GDM1 (cell line): ENCODE data around the gene PLBD2.

Experiments used
- DNase-seq: peaks from one replicate; lab custom pipeline; 2025; lab: John Stamatoyannopoulos, UW

PLBD2 gene

DNA sequence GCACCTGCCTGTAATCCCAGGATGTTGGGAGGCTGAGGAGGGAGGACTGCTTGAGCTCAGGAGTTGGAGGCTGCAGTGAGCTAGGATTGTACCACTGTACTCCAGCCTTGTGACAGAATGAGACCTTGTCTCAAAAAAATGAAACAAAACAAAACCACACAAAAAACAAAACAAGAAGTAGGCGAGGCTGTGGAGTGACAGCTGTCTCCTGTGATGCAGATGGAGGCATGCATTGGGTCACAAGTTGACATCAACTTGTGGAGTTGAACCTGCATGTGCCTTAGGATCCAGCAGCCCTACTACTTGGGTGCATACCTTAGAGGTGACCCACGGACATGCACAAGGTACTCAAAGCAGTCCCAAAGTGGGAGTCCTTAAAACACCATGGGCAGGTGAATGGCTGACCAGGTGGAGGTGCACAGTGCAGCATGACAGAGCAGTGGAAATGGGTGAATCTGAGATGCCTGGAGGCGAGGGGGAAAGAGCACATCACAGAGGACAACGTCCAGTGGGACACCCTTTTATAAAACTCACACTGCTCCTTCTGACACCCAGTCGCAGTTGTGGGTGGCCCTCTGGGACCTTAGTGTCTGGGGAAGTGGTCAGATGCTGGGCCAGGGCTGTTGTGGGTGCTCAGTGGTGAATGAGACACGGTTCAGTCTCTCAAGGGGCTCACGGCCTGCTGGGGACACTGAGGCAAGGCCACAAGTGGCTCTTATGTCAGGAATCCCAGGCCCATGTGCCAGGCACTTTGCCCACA is 12.7 kb downstream of the PLBD2 start:
- no peak for DNase-seq

DNA sequence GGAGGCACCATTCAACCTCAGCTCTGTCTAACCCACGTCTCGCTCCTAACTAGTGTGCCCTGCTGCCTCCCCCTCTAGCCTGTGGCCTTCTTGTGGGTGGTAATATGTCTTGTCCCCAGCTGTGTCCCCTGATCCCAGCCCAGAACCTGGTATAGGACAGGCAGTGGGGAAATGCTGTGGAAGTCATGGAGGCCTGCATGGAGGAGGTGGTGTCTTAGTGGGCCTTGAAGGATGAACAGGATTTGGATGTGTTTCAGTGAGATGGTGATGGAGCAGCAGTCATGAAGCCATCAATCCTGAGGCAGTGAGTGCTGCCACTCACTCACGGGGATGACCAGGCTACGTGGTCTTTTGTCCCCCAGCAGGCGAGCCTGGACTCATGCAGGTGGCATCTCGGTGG is 13.4 kb downstream of the PLBD2 start:
- no peak for DNase-seq

DNA sequence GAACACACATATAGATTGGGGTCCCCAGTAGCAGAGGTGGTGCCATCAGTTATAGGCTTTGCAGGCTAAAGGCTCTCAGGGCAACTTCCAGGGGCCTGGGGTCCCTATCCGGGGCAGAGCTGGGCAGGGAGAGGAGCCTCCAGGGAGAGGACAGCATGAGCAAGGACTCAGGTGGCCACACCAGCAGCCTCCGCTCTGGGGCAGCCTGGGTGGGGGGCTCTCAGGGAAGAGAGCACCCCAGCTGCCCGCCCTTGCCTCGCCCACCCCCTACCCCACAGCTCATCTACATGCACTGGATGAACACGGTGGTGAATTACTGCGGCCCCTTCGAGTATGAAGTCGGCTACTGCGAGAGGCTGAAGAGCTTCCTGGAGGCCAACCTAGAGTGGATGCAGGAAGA is 14.0 kb downstream of the PLBD2 start:
- DNase-seq = no peak

DNA sequence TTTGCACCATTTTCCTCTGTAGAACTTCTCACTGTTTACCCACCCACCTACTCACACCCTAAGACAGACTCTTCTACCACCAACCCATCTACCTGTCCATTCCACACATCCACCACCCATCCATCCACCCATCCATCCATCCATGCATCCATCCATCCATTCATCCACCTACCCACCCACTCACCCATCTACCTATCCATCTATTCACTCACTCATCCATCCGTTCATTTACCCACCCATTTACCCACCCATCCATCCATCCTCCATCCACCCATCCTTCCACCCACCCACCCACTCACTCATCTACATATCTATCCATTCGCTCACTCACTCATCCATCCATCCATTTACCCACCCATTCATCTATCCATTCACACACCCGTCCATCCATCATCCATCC is 15.1 kb downstream of the PLBD2 start:
- no peak for DNase-seq

DNA sequence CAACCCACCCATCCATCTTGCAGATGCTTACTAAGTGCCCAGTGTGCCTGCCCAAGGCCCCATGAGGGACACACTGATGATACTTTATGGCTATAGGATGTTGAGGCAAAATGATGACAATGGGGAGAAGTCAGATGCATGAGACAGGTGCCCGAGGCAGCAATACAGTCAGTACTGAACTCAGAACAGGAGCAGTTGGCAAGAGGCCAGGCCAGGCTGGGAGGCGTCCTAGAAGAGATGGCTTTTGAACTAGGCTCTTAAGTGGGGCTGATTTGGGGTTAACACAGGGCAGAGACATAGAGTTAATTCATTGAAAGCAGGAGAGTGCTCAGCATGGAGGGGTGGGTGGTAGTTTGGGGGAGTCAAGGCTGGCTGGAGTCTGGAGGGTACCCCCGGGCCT is 15.6 kb downstream of the PLBD2 start:
- DNase-seq = no peak

DNA sequence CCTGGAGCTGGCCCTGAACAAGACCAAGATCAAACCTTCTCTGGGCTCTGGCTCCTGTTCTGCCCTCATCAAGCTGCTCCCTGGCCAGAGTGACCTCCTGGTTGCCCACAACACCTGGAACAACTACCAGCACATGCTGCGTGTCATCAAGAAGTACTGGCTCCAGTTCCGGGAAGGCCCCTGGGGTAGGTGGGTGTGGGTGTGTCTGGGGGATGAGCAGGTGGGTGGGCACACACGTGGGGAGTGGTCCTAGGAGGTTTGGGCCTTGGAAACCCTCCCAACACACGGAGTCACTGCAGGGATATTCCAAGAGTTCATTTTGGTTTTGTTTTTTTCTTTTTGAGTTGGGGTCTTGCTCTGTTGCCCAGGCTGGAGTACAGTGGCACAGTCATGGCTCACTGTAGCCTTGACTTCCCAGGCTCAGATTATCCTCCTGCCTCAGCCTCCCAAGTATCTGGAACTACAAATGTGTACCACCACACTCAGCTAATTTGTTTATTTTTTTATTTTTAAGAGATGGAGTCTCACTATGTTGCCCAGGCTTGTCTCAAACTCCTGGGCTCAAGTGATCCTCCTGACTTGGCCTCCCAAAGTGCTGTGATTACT is 16.5 kb downstream of the PLBD2 start:
- DNase-seq = no peak

DNA sequence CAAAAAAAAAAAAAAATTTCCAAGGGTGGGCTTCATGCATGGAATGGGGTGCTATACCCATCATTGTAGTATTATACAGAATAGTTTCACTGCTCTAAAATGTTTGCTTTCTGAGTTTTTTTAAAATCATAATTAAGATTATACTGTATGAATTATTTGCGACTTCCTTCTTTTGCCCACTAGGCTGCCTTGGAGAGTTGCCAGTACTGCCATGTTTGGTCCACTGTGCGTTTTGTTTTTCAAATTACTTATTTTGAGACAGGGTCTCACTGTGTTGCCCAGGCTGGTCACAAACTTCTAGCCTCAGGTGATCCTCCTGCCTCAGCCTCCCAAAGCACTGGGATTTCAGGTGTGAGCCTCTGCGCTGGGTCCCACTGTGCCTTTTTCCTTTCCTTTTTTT is 19.9 kb downstream of the PLBD2 start:
- no peak for DNase-seq

DNA sequence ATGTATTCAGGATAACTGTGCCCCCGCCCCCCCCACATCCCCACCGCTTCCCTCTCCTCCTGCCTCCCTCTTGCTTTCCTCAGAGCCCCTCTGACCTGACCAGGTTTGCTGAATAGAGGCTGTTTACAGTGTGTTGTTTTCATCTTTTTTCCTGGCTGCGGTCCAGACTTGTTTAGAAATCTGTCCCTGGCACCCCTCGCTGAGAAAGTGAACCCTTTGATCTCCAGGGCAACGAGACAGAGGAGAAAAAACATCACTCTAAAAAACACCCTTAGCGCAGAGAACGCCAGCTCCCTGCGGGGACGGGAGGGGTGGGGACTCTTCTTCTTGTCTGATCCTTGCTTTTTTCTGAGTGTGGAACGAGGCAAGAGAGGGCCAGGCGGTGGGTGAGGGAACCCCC is 22.8 kb downstream of the PLBD2 start:
- DNase-seq = no peak

DNA sequence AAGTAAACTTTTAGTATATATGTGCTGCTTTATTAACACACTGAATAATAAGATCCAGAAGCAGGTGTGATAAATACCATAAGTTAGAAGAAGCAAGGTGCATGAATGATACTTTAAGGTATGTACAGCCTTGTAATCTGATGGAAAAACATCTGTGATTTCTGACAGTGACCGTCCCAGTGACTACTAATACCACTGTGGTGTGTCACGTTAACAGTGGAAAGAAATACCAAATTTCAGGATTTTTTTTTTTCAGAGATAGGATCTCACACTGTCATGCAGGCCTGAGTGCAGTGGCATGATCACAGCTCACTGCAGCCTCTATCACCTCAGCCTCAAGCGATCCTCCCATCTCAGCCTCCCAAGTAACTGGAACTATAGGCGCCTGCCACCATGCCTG is 23.8 kb downstream of the PLBD2 start:
- DNase-seq = no peak

DNA sequence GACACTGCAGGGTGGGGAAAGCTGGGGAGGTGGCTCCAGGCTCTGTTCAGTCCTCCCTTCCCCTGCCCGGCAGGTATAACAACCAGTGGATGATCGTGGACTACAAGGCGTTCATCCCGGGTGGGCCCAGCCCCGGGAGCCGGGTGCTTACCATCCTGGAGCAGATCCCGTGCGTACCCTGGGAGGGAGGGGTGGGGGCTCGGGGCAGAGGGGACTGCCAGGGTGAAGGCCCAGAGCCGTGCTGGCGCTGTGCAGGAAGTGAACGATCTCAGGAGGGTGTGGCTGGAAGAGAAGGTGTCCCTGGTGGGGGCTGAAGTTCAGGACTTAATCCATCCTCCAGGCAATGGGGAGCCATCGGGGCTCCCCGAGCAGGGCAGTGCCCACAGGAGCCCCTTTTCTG is 26.4 kb downstream of the PLBD2 start:
- DNase-seq = no peak

DNA sequence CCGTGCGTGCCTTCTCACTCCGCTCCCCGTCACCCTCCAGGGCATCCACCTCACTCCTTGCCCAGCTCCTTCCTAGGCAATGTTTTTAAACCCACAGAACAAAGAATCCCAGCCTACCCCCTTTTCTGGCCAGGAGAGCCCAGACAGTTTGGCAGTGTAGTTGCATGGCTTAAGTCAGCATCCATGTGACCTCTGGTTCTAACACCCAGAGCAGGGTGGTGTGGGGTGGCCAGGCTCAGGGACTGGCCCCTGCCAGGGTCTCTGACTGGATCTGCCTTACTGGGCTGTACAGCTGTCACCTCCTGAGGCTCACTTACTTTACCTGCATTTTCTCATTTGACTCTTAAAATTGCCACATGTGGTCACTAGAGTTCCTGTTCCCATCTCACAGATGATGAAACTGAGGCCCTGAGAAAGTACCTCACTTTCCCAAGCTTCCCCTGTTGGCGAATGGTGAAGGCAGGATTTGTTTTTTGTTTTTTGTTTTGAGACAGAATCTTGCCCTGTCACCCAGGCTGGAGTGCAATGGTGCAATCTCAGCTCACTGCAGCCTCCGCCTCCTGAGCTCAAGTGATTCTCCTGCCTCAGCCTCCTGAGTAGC is 27.0 kb downstream of the PLBD2 start:
- no peak for DNase-seq

DNA sequence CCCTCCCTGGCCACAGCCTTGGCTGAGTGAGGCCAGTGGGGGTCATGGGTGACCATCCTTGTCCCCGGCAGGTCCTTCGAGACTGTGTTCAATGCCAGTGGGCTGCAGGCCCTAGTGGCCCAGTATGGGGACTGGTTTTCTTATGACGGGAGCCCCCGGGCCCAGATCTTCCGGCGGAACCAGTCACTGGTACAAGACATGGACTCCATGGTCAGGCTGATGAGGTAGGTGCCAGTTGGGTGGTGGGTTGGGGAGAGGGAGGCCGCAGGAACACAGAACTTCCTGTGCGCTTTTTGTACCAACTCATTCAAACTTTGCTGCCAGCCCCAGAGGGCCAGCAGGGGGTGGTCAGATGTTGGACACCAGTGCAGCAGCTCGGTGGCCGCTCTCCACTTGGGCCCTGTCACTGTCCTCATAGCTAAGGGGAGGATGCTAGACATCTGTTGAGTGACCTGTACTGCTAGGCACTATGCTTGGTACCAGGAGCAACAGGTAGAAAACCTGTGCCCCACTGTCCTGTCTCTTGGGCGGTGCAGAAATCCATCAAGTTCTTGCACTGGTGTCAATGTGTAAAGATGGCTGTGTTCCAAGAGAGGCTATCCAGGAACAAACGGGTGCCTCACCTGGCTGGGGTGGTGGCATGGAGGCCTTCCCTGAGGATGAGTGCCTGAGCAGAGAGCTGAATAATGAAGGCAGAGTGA is 28.6 kb downstream of the PLBD2 start:
- DNase-seq = no peak

DNA sequence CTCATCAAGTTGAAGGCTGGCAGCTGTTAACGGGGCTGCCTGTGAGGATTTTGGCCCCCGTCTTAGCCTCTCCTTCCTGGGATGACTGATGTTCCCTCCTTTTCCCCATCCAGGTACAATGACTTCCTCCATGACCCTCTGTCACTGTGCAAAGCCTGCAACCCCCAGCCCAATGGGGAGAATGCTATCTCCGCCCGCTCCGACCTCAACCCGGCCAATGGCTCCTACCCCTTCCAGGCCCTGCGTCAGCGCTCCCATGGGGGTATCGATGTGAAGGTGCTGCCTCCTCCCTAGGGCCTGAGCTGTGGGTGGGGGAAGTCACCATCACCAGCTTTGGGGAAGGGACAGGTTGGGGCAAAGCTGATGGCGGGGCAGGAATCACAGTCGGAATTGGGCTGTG is 29.2 kb downstream of the PLBD2 start:
- DNase-seq = no peak

DNA sequence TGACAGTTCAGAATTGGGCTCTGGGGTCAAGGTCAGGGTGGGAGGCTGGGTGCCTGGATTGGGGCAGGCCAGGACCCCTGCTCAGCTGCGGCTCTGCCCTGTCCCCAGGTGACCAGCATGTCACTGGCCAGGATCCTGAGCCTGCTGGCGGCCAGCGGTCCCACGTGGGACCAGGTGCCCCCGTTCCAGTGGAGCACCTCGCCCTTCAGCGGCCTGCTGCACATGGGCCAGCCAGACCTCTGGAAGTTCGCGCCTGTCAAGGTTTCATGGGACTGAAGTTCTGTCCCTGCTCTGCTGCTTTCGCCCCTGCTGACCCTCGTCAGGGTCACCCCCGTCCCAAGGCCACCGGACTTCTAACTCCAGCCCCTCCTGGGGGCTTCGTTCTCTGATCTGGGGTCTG is 30.0 kb downstream of the PLBD2 start:
- DNase-seq = no peak

DNA sequence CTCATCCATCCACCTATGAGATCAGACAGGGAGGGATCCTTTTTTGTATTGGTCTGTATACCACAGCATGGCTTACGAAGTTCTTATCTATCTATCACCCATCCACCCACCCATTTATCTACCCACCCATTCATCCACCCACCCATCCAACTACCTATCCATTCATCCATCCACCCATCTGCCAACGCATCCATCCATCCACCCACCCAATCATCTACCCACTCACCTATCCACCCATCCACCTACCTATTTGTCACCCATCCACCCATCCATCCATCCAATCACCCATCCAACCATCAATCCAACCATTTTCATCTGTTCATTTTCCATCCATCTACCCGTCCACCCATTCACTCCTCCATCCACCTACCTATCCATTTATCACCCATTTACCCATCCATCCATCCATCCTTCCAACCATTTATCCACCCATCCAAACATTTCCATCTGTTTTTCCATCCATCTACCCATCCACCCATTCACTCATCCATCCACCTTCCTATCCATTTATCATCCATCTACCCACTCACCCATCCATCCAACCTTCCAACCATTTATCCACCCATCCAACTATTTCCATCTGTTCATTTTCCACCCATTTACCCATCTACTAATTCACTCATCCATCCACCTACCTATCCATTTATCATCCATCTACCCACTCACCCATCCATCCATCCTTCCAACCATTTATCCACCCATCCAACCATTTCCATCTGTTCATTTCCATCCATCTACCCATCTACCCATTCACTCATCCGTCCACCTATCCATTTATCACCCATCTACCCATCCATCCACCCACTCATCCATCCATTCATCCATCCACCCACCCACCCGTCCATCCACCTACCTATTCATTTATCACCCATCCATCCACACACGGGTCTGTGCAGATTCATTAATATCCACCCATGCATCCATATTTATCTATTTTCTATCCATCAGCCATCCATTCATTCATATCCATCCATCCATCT is 32.0 kb downstream of the PLBD2 start:
- DNase-seq = no peak

DNA sequence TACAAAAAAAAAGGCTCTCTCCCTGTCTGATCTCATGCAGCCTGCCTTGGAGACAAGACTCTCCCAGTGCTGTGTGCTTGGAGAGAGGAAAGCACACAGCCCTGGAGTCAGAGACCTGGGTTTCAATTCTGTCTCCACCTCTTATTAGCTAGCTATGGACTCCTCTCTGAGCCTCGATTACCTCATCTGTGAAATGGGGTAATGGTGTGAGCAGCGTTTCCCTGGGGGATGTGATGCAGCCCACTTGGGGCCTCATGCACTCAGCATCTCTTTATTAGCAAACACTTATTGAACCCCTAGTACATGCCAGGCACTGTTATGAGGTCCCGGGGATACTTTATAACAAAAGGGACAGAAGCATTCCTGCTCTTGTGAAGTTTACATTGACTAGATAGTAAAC is 32.8 kb downstream of the PLBD2 start:
- no peak for DNase-seq

DNA sequence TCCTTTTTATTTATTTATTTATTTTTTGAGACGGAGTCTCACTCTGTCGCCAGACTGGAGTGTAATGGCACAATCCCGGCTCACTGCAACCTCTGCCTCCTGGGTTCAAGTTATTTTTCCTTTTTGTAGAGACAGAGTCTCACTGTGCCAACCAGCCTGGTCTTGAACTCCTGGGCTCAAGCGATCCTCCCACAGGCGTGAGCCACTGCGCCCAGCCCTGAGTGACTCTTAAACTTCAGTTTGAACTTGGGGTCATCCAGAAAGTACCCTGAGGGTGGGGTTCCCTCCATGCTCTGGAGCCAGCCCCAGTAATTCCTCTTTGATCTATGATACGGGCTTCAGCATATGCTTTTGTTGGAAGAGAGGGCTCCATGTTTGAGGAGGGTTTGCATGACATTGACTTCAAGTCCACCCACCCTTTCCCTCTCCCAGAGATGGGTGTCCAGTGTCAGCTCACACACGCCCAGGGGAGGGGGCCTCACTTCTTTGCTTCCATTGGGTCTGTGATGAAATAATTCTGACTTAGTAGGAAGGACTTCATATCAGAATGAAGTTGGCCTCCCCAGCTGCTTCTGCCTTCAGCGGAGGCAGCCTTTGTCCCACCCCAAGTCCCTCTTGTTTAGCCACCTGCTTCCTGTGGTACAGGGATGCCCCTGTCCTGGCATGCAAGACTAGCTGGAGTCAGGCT is 33.4 kb downstream of the PLBD2 start:
- DNase-seq = no peak

DNA sequence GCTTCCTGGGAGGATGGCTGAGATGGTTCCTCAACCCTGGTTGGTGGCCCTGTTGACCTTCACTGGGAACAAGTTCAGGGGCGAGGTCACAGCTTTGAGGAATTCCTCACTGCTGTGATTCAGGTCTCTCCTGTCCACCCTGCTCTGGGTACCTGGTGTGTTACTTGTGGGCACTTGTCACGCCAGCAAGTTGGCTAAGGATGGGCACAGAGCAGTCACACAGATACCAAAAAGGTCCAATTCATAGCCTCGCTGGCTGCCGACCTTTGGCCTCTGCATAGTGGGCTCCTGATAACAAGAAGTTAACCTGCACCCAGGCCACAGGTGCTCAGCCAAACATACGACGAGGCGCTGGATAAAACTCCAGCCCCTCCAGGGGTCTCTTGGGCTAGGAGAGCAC is 34.1 kb downstream of the PLBD2 start:
- DNase-seq = no peak

DNA sequence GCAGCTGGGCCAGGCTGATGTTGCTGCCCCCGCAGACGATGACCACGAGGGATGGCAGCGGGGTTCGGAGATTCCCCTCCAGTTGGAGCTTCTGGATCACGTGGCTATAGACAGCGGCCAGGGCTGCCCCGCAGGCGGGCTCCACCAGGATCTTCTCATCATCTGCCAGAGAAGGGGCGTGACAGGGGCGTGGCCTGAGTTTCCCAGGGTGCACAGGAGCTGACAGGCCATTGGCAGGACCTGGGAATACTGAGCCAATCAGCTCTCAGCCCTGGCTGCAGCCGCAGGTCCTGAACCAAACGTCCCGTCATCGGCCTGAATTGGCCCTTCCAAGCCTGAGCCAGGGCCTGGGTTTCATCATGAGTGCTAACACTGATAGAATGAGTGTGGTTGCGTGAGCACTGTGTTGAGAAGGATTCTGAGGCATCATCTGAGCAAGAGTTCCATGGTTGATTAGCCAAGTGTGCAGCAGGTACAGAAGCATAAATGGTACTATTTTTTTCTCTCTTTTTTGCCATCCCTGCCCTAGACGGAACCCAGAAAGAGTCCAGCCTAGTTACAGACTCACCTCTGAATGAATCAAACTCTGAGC is 34.7 kb downstream of the PLBD2 start:
- no peak for DNase-seq

DNA sequence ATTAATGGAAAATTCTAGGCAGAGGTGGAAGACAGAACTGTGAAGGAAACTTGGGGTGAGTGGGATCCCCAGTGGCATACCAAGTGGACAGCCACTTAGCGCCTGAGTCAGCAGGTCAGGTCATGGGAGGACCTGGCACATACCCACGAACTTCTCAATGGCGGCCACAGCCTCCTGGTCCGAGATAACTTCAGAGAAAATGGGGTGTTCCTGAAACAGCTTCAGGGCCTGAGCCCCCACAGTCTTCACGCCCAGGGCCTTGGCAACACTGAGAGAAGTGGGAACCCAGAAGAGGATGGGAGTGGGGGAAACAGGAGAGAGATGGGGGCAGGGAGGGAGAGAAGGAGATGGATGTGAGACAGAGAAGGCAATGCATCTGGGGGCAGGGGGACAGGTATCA is 35.4 kb downstream of the PLBD2 start:
- no peak for DNase-seq

DNA sequence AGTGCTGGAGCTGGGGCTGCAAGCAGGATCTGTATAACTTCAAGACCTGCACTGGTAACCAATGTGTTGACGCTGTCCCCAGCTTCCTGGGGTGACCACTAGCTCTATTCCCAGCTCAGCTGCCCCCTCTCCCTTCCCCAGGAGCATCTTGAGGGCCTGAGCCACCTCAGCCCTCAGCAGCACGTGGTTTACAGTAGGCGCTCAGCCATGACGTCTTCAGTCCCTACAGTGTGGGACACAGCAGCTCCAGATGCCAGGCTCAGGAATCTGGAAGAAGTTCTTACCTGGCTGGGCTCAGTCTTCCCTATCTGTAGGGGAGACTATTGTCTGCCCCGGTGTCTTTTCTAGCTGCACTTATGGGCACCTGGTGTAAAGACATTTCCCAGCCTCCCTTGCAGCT is 36.7 kb downstream of the PLBD2 start:
- DNase-seq = no peak
